Activated T-cell treated with anti-CD3 and anti-CD28 coated beads, Interleukin-2, amount 50 U/mL, for 24 hours (primary cell): ENCODE measurements around the gene ANXA1.
"Not testable (repeated sequence)": the region's sequence is repeated elsewhere in the genome, so short reads cannot be mapped to it uniquely, and the experiment has no call there.

Source experiments
- DNase-seq: peaks from one replicate; pipeline ENCODE4 v3.0.0-alpha.2; 2020
- H3K27ac Mint-ChIP-seq: 2 replicates; pipeline ENCODE4 v1.8.0; 2020; ENCODE audit warnings: mild to moderate bottlenecking, mixed read lengths
- H3K27me3 Mint-ChIP-seq: 2 replicates; pipeline ENCODE4 v1.8.0; 2020; ENCODE audit warnings: mixed read lengths
- H3K36me3 Mint-ChIP-seq: 2 replicates; pipeline ENCODE4 v1.8.0; 2020; ENCODE audit warnings: low read depth, mixed read lengths
- H3K4me1 Mint-ChIP-seq: 2 replicates; pipeline ENCODE4 v1.8.0; 2020; ENCODE audit warnings: low read depth, mixed read lengths
- H3K4me3 Mint-ChIP-seq: 2 replicates; pipeline ENCODE4 v1.8.0; 2020; ENCODE audit warnings: mild to moderate bottlenecking, moderate library complexity, mixed read lengths
- H3K9me3 Mint-ChIP-seq: 2 replicates; pipeline ENCODE4 v1.8.0; 2020; ENCODE audit warnings: mixed read lengths

Gene ANXA1, protein sequence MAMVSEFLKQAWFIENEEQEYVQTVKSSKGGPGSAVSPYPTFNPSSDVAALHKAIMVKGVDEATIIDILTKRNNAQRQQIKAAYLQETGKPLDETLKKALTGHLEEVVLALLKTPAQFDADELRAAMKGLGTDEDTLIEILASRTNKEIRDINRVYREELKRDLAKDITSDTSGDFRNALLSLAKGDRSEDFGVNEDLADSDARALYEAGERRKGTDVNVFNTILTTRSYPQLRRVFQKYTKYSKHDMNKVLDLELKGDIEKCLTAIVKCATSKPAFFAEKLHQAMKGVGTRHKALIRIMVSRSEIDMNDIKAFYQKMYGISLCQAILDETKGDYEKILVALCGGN

DNA sequence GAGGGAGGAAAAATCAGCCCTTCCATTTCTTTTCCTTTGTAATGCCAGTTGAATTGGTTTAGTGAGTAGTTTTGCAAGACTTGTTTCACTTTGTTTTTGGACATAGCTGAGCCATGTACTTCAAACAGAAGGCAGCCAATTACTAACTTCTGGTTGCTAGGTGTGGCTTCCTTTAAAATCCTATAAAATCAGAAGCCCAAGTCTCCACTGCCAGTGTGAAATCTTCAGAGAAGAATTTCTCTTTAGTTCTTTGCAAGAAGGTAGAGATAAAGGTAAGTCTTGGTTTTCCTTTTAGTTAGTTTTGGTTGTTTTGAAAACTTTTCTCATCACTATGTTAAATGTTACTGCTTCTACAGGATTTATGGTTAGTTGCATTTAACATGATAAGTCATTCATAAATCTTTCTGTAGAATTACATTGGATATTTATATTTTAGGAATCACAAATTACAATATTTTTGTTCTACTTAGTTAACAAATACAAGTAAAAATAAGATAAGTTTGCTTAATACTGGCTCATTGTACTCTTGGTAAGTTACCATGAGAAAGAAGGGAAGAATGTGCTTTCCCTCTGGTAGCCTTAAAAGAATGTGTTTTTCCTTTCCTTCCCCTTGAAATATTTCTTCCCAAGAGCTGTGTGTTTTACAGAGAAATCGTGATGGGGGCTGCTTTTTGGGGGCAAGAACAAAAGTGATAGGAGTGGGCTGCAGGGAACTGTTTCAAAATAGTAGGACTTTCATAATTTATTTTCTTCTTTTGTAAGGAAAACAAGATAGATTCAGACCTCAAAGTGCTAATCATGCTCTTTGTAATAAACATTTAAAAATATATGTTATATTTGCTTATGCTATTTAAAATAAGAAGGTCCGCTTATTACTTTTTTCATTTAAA lies at the start of gene ANXA1:
Gene ANXA1, plus strand, starts transcription at position 213 of the 890 bp plus-strand sequence. CDS start 6,671 bp downstream, outside the sequence.
- H3K4me3 Mint-ChIP-seq, result peak within 1 kb of the TSS; percentile 80
- no peaks in the 10 kb centered on the region for H3K27me3 Mint-ChIP-seq
- H3K9me3 Mint-ChIP-seq, result no peaks in the 10 kb centered on the region
- peaks cover 85% of the 10 kb centered on the region for H3K4me1 Mint-ChIP-seq
- H3K36me3 Mint-ChIP-seq, result no peaks in the 10 kb centered on the region
- H3K27ac Mint-ChIP-seq, result peak within 1 kb of the TSS; percentile 90
- DNase-seq, result no peak

DNA sequence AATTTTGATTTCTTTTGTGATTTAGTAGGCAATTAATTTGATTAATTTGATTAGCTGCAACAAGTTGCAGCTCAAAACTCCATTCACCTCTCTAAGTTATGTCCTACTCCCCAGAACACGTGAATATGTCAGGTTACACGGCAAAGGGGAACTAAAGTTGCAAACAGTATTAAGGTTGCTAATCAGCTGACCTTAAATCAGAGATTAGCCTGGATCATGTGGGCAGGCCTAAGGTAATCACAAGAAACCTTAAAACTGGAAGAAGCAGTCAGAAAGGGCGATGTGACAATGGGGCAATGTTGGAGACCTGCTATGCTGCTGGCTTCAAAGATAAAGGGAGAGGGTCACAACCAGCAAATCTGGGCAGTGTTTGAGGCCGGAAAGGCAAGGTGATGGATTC lies 47.3 kb upstream of the ANXA1 start:
- Mint-ChIP-seq H3K36me3 (no peaks in the 10 kb centered on the region), H3K9me3 (no peaks in the 10 kb centered on the region), H3K4me3 (no peak overlapping the region), H3K27me3 (peaks cover 4% of the 10 kb centered on the region), H3K4me1 (no peaks in the 10 kb centered on the region), H3K27ac (no peak overlapping the region)
- no peak for DNase-seq

DNA sequence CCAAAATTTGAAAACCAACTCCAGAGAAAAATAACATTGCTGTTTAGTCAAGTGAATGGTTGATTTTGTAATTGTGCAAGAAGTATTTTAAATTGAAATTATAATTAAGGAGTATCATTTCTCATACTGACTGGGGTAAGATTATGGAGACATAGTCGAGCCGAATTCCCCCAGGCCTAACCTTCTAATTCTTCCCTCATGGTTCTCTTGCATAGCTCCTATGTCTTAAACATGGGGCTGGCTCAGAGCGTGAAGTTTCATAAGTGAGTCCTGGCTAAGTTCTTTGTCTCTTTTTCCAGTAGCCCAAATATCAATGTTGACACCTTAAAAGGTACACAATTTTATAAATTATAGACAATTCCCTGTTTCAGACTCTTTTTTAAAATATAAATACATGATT lies 46.7 kb upstream of the ANXA1 start:
- Mint-ChIP-seq H3K36me3 (no peaks in the 10 kb centered on the region), H3K4me3 (no peak overlapping the region), H3K4me1 (no peaks in the 10 kb centered on the region), H3K27ac (no peak overlapping the region), H3K9me3 (no peaks in the 10 kb centered on the region), H3K27me3 (peaks cover 4% of the 10 kb centered on the region)
- no peak for DNase-seq

DNA sequence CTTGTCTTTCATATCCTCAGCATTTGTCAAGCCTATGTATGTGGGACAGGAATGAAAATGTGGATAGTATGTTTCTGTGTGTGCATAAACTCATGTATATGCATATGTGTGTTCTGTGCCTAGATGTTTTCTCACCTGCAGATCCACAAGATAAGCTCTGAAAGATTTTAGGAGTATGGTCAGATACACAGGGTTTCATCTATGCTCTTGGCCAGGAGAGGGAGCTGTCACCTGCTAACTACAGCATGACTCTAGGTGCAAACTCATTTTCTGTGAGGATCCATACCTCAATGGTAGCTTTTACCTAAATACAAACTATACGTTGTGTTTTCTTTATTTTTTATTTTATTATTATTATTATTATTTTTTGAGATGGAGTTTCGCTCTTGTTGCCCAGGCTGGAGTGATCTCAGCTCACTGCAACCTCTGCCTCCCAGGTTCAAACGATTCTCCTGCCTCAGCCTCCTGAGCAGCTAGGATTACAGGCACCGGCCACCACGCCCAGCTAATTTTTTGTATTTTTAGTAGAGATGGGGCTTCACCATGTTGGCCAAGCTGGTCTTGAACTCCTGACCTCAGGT lies 44.1 kb upstream of the ANXA1 start:
- peak; percentile 48 for DNase-seq
- H3K27ac Mint-ChIP-seq, H3K4me3 Mint-ChIP-seq, H3K27me3 Mint-ChIP-seq, H3K9me3 Mint-ChIP-seq, H3K4me1 Mint-ChIP-seq, H3K36me3 Mint-ChIP-seq: not testable (repeated sequence)

DNA sequence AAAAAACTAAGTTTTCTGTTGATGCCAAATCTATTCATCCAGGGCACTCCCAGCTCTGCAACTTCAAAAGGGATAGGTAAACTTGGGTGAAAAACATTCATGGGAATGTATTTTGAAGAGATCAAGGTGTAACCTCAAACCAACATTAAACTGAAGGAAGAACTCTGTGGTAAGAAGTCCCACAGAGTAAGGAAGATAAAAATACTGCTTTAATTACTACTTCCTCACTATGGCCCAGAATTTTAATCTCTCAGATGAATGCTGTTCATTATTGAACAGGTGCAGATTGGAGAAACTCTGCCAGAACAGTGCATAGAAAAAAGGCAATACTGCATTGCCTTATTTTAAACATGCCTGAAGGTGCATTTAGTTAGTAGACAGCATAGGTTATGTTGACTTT lies 37.6 kb upstream of the ANXA1 start:
- no peak overlapping the region for H3K27ac Mint-ChIP-seq
- H3K4me3 Mint-ChIP-seq, result no peak overlapping the region
- DNase-seq, result no peak
- H3K27me3 Mint-ChIP-seq, result no peaks in the 10 kb centered on the region
- H3K9me3 Mint-ChIP-seq, result no peaks in the 10 kb centered on the region
- H3K36me3 Mint-ChIP-seq, result no peaks in the 10 kb centered on the region
- peaks cover 45% of the 10 kb centered on the region for H3K4me1 Mint-ChIP-seq

DNA sequence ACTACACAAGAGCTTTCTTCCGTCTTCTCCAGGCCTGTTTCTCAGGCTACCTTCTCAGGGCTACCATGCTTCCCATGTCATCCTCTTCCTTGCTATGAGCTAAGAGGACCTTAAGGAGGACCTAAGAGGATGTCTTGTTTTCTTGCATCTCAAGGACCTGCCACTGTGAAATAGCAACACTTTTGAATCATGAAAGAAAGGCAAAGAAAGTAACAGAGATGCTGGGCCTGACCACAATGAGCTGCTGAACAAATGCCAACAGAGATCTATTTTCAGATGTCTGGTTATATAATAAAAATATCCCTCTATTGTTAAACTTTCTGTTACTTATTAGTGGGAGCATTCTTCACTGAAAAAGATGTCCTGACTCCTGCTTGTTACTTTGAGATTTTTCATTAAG lies 36.7 kb upstream of the ANXA1 start:
- Mint-ChIP-seq H3K4me3 (no peak overlapping the region), H3K27me3 (no peaks in the 10 kb centered on the region), H3K27ac (no peak overlapping the region), H3K36me3 (no peaks in the 10 kb centered on the region), H3K9me3 (no peaks in the 10 kb centered on the region), H3K4me1 (peaks cover 45% of the 10 kb centered on the region)
- no peak for DNase-seq

DNA sequence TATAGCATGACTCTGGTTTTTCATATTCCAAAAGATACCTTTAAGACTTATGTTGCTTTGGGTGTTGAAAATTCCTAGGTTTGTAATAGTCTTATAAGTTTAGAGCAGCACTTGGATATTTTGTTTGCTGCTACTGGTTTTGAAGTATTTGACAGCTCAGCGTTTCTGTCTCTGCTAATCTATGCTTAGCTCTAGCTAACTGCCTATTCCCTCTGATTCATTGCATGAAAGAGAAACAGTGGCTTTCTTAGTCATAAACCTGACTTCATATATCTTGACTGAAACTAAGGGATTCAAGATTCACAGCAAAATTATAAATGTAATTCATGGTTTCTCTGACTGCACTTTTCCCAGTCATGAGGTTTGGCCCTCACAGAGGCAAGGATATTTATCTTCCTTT lies 35.6 kb upstream of the ANXA1 start:
- no peak for DNase-seq

DNA sequence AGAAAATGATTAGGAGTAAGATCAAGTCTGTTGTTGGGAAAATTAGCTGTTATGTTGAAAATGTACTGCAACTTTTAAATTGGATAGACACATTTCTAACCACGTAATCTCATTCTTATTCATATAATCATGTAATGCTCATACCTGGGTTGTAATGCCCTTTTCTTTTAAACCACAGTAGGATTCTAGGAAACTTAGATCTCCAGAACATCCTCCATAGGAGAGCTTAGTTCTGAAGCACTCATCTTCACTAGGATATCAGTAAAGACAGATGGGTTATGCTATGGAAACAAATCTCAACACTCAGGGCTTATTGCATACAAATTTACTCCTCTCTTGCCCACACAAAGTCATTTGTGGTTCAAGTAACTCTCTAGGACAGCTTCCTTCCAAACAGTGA lies 34.8 kb upstream of the ANXA1 start:
- peak overlapping the region; percentile 76 for H3K27ac Mint-ChIP-seq
- peaks cover 50% of the 10 kb centered on the region for H3K4me1 Mint-ChIP-seq
- no peak for DNase-seq
- no peaks in the 10 kb centered on the region for H3K9me3 Mint-ChIP-seq
- no peaks in the 10 kb centered on the region for H3K36me3 Mint-ChIP-seq
- peak overlapping the region; percentile 37 for H3K4me3 Mint-ChIP-seq
- H3K27me3 Mint-ChIP-seq, result no peaks in the 10 kb centered on the region

More for the DNA sequence above, 35.6 kb upstream of the ANXA1 start:
- H3K4me1 Mint-ChIP-seq, result peaks cover 45% of the 10 kb centered on the region
- H3K9me3 Mint-ChIP-seq, result no peaks in the 10 kb centered on the region
- H3K36me3 Mint-ChIP-seq, result no peaks in the 10 kb centered on the region
- H3K4me3 Mint-ChIP-seq, result no peak overlapping the region
- no peaks in the 10 kb centered on the region for H3K27me3 Mint-ChIP-seq
- H3K27ac Mint-ChIP-seq, result peak overlapping the region; percentile 76

DNA sequence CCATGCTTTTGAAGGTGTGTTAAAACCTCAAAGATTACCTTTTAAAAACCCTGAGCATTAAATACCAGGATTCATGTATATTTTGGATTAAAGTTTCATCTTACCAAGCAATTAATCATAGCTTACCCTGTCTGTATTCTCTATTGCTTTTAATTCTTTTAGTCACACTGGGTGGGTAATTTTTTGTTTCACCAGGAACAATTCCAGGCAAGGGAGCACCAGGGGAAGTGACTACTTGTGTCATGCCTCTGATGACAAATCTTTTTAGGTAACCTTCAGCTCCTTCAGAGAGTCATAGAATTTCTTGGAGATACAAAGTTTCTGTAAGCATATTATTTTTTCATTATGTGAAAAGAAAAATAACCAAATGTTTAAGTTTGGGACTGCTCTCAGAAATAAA lies 33.4 kb upstream of the ANXA1 start:
- no peak overlapping the region for H3K27ac Mint-ChIP-seq
- no peak for DNase-seq
- H3K36me3 Mint-ChIP-seq, result no peaks in the 10 kb centered on the region
- peaks cover 51% of the 10 kb centered on the region for H3K4me1 Mint-ChIP-seq
- no peaks in the 10 kb centered on the region for H3K27me3 Mint-ChIP-seq
- H3K9me3 Mint-ChIP-seq, result no peaks in the 10 kb centered on the region
- no peak overlapping the region for H3K4me3 Mint-ChIP-seq

DNA sequence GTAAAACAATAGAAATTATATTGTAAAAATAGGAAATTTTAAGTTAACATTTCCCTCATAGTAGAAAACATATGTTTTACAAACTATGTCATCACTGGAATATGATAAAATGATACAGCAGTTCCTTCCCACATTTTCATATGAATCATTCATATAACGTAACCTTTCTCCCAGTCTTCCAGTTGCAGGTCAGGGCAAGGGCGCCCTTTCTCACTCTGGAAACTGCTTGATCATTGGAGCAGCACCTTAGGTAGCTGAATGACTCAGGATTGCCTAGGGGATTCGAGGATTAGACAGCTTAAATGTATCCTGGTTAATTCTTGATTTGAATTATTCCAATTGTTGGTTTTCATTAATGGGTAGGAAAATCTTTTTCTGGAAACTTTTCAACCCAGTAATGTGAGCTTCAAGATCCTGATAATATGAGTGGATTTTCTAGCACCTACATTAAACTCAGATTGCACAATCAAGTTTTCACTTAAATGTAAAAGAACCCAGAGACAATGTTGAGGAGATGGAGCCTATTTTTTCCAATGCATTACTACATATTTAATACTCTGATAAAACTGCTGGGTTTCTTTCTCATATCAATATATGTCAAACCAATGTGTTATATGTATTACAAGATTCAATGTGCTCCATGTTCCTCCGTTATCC lies 32.6 kb upstream of the ANXA1 start:
- Mint-ChIP-seq H3K36me3 (no peaks in the 10 kb centered on the region), H3K4me1 (peaks cover 47% of the 10 kb centered on the region), H3K4me3 (no peak overlapping the region), H3K27me3 (no peaks in the 10 kb centered on the region), H3K27ac (no peak overlapping the region), H3K9me3 (no peaks in the 10 kb centered on the region)
- DNase-seq, result no peak

DNA sequence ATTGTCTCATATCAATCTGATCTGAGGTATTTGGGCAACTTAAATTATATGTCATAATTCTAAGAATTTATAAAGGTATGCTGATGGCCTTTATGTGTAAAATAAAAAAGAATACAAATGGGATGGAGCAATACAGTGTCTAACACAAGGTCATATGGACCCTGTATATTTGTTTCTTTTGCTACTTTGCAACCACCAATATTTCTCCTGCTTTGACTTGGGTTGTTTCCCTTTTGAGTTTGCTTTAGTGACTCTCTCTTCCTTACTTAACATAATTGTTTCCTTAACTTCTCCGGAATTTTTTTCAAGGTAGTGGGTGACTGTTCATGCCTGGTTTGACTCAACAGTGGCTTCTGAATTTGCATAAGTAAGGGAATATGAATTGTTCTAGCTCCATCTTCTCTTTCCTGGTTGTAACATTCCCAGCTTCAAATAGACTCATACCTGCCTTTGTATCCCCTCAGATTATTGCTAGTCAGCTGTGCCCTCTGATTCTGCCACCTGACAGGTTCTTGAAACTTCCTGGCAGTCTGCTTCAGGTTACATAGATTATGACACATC lies 30.2 kb upstream of the ANXA1 start:
- no peaks in the 10 kb centered on the region for H3K27me3 Mint-ChIP-seq
- H3K9me3 Mint-ChIP-seq, result no peaks in the 10 kb centered on the region
- H3K4me3 Mint-ChIP-seq, result no peak overlapping the region
- no peak overlapping the region for H3K27ac Mint-ChIP-seq
- H3K4me1 Mint-ChIP-seq, result peaks cover 23% of the 10 kb centered on the region
- no peak for DNase-seq
- no peaks in the 10 kb centered on the region for H3K36me3 Mint-ChIP-seq

DNA sequence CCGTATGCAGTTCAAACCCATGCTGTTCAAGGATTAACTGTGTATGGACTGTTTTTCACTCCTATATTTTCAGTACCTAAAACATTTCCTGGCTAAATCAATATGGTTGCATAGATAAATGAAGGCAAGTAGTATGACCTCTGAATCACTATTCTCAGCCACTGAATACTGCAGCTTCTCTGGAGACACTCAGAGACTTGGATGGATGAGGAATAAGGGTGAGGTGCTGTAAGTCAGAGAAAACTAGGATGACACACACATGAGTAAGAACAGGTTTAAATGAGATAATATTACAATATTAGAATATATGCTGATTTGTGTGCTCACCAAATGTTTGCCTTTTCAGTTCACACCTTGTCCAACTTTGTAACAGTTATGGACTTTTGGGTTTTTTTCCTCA lies 26.0 kb upstream of the ANXA1 start:
- H3K9me3 Mint-ChIP-seq, result no peaks in the 10 kb centered on the region
- H3K36me3 Mint-ChIP-seq, result no peaks in the 10 kb centered on the region
- DNase-seq, result no peak
- H3K27ac Mint-ChIP-seq, result no peak overlapping the region
- H3K4me1 Mint-ChIP-seq, result peaks cover 14% of the 10 kb centered on the region
- H3K27me3 Mint-ChIP-seq, result no peaks in the 10 kb centered on the region
- no peak overlapping the region for H3K4me3 Mint-ChIP-seq

DNA sequence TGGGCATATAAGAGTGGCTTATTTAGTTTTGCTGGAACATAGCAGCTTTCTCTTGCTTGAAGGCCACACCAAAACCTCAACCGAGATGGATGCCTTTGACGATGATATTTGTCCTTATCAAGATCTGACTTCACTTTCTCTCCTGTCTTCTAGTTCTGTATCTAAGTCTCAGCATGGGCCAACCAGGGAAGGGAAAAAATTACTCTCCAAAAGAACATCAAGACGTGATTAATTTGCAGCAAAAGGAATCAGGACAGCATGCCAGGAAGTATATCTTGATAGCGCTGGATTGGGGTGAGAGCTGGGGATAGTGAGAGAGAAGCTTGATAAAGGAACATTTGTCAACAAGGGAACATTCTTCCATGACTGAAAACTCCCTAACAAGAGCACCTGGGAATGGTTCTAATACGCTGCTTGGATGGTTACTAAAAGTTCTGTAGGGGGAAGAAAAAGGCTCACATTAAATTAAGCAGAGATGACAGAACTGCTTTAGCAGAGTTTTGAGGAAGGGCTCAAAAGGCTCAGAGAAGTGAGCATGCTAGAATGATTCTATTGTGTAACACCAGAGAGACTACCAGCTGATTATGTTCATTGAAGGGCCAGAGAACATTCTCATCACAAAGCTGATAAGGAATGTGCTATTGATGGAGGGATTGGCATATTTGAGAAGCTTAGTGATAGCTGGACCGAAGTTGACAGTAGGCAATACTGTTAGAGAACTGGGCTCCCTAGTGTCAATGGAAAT lies 21.6 kb upstream of the ANXA1 start:
- H3K4me3 Mint-ChIP-seq, result no peak overlapping the region
- no peak overlapping the region for H3K27ac Mint-ChIP-seq
- H3K27me3 Mint-ChIP-seq, result no peaks in the 10 kb centered on the region
- peaks cover 38% of the 10 kb centered on the region for H3K4me1 Mint-ChIP-seq
- H3K36me3 Mint-ChIP-seq, result peaks cover 2% of the 10 kb centered on the region
- no peaks in the 10 kb centered on the region for H3K9me3 Mint-ChIP-seq
- DNase-seq, result no peak

DNA sequence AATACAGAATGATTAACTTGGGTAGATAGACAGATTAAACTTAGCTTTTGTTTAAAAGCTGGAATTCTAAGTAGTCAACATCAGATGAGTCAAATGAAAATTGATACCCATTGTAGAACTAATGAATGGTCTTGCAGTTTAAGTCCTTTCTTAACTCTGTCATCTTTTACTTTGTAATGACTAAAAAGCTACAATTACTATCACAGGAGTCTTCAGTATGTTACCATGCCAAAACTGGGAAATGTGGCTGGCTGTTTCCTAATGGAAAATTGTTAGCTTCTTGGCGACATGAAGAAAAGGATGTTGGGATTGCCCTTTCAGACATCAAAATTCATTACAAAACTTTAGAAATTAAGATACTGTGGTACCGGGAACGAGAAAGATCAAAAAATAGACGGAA lies 20.2 kb upstream of the ANXA1 start:
- no peak for DNase-seq
- Mint-ChIP-seq H3K27ac (peak overlapping the region; percentile 95), H3K4me3 (peak overlapping the region; percentile 82), H3K27me3 (no peaks in the 10 kb centered on the region), H3K36me3 (peaks cover 2% of the 10 kb centered on the region), H3K4me1 (peaks cover 51% of the 10 kb centered on the region), H3K9me3 (no peaks in the 10 kb centered on the region)
